GM21381 (cell line): ENCODE measurements around the gene ATP5F1D.

Experiments used
- ATAC-seq: cut with Tn5 transposase; IDR thresholded peaks from one replicate; pipeline ENCODE4 v1.9.1; 2021; ENCODE audit warnings: mild to moderate bottlenecking, moderate library complexity; ENCODE audit not compliant: unreplicated experiment

Gene ATP5F1D

GRCh38 chr19:1220477-1220930 lies 21.0 kb upstream of the ATP5F1D start:
- no peak for ATAC-seq

- no peak for ATAC-seq
Observed at GRCh38 chr19:1220976-1221903, 20.3 kb upstream of the ATP5F1D start.

GRCh38 chr19:1221904-1222255 lies 19.7 kb upstream of the ATP5F1D start:
- no peak for ATAC-seq

- no peak for ATAC-seq
Observed at GRCh38 chr19:1222394-1222793, 19.2 kb upstream of the ATP5F1D start.

GRCh38 chr19:1223018-1223855 lies 18.3 kb upstream of the ATP5F1D start:
- ATAC-seq = no peak

- ATAC-seq = no peak
Observed at GRCh38 chr19:1224047-1224825, 17.3 kb upstream of the ATP5F1D start.

GRCh38 chr19:1224847-1225246 lies 16.7 kb upstream of the ATP5F1D start:
- ATAC-seq = no peak

- ATAC-seq = no peak
Observed at GRCh38 chr19:1225440-1226226, 15.9 kb upstream of the ATP5F1D start.

GRCh38 chr19:1226227-1226518 lies 15.4 kb upstream of the ATP5F1D start:
- ATAC-seq = no peak

- ATAC-seq = no peak
Observed at GRCh38 chr19:1226522-1227303, 14.8 kb upstream of the ATP5F1D start.

- ATAC-seq = no peak
Observed at GRCh38 chr19:1227304-1228054, 14.1 kb upstream of the ATP5F1D start.

GRCh38 chr19:1228161-1228957 lies 13.2 kb upstream of the ATP5F1D start:
- no peak for ATAC-seq

GRCh38 chr19:1229056-1229923 lies 12.3 kb upstream of the ATP5F1D start:
- no peak for ATAC-seq

- no peak for ATAC-seq
Observed at GRCh38 chr19:1229924-1230782, 11.4 kb upstream of the ATP5F1D start.

GRCh38 chr19:1230783-1231489 lies 10.6 kb upstream of the ATP5F1D start:
- ATAC-seq = no peak
